NCI-H2196 (cell line): ENCODE measurements around the gene PTPN1.
A peak's percentile ranks its signal among the peaks of the same experiment; 100 is the strongest.
"Not testable (repeated sequence)": the region's sequence is repeated elsewhere in the genome, so short reads cannot be mapped to it uniquely, and the experiment has no call there.

Source experiments
- DNase-seq: peaks from one replicate; lab custom pipeline; 2025; ENCODE audit not compliant: unreplicated experiment; lab: John Stamatoyannopoulos, UW

The PTPN1 gene

DNA sequence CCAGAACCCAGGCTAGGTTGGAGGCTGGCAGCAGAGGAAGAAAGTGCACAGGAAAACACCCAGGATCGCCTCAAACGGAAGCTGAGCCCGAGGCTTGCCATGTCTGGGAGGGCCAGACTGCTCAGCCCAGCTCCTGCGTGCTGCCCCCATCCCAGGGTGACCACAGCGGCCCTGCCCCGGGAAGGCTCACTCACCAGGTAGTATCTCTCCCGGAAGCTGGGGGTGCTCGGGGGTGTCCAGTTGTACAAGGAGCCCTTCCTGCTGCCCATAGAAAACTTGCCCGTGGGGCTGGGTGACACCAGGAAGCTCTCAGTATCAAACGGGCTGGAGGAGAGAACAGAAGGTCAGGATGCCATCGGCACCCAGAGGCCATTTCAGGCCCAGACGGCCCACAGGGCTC, 94.3 kb downstream of the PTPN1 start:
- no peak for DNase-seq

DNA sequence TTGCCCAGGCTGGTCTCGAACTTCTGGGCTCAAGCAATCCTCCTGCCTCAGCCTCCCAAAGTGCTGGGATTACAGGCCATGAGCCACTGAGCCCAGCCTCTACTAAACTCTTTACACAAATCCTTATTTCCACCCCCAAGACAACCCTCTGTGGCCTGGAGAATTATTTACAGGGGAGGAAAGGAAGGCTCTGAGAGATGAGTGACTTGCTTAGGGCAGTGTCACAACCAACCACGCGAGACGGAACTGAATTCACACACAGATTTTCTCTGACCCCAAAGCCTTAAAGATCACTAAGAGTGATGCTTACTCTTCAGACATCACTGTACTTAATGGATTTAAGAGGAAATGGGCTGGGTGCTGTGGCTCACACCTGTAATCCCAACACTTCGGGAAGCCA, 95.0 kb downstream of the PTPN1 start:
- DNase-seq = no peak

DNA sequence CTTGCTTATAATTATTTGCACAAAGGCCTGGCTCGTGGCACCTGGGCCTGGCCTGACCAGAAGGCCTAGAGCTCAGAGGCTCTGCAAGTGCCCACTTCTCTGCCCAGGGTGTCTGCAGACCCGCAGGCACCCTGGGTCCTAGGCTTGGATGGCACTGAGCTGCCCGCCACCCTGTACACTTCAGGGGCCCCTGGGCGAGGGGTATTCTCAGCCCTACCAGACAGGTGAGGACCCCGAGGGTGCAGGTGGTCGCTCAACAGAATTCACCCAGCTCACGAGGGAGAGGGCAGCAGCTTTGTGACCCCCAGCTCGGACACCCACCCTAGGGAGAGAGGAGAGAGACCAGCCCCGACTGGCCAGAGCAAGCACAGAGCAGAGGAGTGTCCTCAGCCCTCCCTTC, 97.3 kb downstream of the PTPN1 start:
- DNase-seq = no peak

DNA sequence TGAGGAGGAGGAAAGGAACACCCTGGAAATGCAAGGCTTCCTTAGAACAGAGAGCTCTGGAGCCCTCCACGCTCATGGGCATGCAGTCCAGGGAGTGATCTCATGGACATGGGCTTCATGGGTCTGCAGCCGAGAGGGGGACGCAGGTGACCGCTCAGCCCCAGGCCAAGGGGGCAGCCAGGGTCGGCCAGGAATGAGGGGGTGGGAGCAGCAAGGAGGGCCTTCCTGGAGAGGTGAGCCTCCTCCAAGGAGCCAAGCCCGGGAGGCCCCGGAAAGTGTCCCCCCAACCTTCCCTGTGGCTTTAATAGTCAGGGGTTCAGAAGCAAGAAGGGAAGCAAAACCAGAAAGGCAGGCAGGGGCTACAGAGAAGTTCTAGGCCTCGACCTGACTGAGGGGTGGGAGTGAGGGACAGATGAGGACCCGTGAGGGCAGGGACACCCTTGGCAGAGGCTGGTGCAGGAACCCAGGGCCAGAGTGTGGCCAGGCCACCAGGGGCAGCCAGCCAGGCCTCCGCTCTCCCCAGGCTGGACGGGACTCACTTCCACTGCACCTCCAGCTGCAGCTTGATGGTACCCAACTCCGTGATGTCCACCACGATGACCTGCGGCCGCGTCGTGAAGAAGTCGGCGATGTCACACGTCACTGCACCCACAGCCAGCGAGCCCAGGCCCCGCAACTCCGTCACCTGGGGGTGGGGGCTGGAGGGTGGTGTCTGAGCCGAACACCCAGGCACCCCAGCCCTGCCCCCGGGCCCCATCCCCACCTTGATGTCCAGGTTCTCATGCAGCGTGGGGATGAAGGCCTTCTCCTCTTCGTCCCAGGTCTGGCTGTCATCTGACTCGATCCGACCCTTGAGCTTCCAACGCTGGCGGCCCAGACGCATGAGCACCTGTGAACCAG, 97.9 kb downstream of the PTPN1 start:
- no peak for DNase-seq

- DNase-seq = no peak
Measured at GRCh38 chr20:50608750-50609104, 98.5 kb downstream of the PTPN1 start.

- no peak for DNase-seq
Measured at GRCh38 chr20:50609438-50609989, 99.3 kb downstream of the PTPN1 start.

DNA sequence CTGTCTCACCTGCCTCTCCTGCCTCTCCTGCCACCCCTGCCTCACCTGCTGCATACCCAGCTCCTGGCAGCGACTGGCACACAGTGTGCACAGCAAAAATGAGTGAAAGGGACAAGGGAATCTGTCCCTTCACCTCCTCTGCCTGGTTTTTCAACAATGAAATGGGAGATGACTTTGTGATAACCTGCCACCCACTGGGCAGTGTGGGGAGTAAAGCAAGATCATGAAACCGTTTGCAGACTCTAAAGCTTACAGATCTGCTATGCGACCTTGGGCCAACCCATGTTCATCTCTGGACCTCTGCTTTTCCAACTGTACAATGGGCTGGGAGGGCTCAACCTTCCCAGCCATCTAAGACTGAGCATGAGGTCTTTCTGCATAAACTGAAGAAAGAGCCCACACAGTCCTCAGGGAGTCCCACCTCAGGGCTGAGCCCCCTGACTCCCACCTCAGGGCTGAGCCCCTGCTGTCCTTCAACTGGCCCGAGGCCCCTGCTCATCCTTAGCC, 100.1 kb downstream of the PTPN1 start:
- no peak for DNase-seq

DNA sequence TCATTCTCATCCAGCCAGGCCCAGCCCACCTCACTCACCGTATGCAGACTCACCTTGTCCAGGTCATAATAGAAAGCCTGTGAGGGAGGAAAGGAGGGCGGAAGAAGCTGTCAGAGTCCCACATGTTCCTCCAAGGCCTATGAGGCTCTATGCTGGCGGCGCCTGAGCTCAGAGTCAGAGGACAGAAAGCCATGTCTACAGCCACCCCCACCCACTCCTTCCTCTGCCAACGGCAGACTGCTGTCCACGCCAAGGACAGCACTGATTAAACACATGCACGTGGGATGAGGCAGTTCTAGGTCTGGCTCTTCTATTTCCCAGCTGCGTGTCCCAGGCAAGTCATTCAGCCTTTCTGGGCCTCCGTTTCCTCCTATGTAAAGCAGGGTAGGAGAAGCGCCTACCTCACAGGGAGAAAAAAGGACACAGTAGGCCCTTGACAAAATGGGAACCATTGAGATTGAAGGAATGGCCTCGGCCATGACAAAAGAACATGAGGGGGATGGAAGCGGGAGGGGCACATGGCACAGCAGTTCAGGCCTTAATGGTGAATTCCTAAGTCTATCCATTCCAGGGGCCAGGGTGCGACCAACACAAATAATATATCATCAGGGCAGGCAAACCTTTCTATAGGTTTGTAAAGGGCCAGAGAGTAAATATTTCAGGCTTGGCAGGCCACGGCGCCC, 101.1 kb downstream of the PTPN1 start:
- no peak for DNase-seq

GRCh38 chr20:50613438-50614169, 103.4 kb downstream of the PTPN1 start:
- no peak for DNase-seq

- DNase-seq = no peak
Measured at GRCh38 chr20:50615407-50615806, 105.2 kb downstream of the PTPN1 start.

DNA sequence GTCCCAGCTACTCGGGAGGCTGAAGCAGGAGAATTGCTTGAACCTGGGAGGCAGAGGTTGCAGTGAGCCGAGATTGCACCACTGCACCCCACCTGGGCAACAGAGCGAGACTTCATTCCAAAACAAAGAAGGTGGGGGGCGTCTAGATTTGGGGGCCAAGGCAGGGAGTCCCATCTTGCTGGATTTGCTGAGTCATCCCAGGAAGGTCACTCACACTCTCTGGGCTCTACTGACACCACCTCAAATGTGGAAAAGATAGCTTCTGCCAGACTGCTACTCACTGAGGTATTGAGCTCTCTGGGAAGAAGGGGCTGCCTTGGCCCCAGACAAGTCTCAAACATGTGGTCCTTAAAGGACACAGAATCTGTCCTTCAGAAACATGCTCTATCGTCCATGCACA, 106.8 kb downstream of the PTPN1 start:
- DNase-seq = no peak

DNA sequence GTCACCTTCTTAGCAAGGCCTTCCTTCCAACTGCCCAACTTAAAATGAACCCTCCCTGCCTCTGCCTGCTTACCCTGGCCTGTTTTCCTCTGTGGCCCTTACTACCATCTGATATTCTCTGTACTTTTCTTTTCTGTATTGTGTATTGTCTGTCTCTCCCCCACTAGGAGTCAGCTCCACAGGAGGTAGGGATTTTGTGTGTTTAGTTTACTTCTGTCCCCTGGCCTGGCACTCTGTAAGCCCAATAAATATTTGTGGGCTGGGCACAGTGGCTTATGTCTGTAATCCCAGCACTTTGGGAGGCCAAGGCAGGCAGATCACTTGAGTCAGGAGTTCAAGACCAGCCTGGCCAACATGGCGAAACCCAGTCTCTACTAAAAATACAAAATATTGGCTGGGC, 108.4 kb downstream of the PTPN1 start:
- DNase-seq = no peak

GRCh38 chr20:50620459-50620858, 110.3 kb downstream of the PTPN1 start:
- DNase-seq = not testable (repeated sequence)

DNA sequence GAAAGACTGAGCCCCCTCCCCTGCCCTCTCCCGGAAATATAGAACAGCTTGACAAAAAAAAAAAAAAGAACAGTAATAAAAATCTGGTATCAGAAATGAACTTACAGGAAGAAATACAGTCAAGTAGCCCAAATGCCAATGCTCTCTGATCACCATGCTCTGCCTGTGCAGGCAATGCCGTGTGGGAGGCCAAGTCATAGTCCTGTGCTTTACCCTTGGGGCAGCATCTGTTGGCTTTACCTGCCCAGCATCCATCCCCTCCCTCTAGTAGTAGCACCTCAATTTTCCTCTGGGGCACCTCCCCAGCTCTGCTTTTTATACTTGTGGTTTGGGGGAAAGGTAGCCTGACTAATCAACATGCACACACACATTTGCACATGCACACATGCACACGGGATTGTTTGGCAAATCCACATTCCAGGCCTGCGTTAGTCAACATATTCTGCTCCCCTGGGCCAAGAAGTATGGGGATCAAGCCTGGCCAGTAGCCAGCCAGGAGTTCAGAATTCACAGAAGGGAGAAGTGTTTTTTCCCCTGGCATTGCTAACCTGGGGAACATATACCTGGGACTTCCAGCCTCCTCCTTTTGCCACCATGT, 111.0 kb downstream of the PTPN1 start:
- DNase-seq = no peak

- peak; percentile 95 for DNase-seq
Measured at GRCh38 chr20:50624351-50625016, 114.3 kb downstream of the PTPN1 start.

DNA sequence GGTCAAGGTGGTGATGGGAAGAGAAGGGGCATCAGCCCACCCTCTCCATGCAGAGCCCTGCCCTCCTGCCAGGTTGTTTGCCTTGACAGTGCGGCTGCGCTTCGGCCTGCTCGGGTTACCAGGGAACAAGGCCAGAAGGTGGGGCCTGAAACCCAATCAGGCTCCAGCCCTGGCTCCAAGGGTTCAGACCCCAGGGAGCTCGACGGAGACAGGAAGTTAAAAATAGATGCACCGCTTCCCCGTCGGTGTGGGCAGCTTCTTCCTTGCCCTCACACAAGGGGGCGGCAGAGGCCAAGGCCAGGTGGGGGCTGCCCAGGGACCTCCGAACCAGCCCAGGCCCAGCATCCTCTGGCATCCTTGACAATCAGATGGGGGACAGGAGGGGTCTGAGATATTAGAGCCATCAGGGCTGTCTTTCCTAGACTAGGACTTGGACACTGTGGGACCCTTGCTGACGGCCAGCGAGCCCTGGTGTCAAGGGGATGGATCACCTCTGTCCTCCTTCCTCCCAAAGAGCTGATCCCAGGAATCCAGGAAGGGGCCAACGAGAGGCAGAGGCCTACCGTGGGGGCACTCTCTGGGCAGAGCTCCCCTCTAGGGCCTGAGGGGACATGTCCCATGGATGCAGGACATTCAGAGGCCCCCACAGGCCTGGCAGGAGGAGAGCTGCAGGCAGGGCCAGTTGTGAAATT, 115.9 kb downstream of the PTPN1 start:
- peak; percentile 65 for DNase-seq

- no peak for DNase-seq
Measured at GRCh38 chr20:50627747-50628146, 117.6 kb downstream of the PTPN1 start.

DNA sequence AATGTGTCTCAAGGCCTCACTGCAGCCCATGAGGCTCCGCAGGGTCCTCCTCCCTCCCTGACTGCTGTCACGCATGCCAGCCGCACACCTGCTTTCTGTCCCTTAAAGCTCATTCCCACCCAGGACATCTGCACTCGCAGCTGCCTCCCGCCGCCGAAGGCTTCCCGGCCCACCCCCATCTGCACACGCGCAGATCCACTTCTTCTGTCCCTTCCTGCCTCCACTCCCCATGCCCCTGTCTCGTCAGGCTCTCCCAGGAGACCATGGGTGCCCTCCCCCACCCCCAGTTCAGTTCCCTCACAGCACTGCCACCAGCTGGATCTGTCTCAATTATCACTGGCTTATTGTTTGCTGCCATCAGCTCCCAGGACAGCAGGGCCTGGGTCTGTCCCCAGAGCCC, 118.1 kb downstream of the PTPN1 start:
- no peak for DNase-seq

DNA sequence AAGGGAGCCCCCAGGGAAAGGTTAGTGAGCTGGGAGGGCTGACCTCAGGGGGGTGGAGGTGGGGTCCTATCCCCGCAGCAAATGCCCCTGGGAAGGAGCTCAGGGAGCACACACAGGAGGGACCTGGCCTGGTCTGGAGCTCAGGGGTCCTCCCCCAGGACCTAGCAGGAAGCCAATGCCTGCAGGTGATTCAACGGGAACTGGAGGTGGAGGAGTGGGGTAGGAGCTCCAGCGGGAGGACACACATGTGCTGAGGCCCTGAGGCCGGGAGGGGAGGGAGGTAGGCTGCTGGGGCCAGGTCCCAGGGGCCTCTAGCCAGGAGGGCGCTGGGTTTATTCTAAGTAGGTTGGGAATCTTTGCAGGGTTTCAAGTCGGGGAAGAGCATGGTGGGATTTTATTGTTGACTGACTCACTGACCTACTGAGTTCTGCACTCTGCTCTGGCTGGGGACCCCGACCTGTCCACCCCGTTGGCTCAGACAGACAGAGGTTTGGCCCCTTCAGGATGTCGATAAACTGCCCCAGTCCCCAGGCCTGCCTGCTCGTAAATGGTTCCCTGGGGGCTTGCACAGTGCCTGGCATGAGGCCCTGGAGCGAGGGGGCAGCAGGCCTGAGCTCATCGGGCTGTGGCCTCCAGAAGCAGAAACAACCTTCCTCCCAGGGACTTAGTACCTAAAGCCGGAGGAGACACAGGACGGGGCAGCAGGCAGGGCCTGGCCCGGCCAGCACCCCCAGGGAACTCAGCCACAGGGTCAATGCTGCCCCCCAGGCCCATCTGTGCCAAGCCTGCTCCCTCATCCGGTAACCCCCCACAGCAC, 118.9 kb downstream of the PTPN1 start:
- DNase-seq = no peak
